Hepatocyte (in vitro differentiated cells): ENCODE measurements around the gene RASGRF2.

Experiments
- EZH2phosphoT487 ChIP-seq: fragments of 200-600 bp; sonication (generic); IDR thresholded peaks from one replicate; pipeline ENCODE4 v1.6.1; 2018; ENCODE audit warnings: antibody characterized with exemption, mild to moderate bottlenecking, low read depth, moderate library complexity; ENCODE audit not compliant: unreplicated experiment, severe bottlenecking
- TF ChIP-seq, protein P1 (sequence below): fragments of 200-600 bp; sonication (generic); IDR thresholded peaks from 2 replicates; pipeline ENCODE4 v1.5.1; 2016; ENCODE audit warnings: antibody characterized with exemption, mild to moderate bottlenecking; ENCODE audit not compliant: poor library complexity

DNA sequence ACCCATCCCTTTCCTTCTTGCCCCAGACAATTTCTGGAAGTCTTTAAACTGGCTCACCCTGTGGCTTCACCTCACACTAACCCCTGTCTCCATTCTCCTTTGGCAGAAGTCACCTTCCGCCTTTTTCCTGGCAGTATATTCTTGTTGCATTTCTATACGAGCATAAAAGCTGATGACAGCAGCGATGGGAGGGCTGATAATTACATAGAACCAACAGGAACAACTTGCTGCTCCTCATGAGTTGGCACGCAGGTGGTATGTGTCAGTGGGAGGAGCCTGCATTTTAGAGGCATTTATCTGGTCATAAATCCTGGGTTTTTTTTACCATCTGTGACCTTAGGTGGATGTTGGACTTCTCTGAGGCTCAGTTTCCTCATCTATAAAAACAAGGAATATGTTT lies 211.6 kb downstream of the RASGRF2 start:
- TF ChIP-seq, protein P1, sequence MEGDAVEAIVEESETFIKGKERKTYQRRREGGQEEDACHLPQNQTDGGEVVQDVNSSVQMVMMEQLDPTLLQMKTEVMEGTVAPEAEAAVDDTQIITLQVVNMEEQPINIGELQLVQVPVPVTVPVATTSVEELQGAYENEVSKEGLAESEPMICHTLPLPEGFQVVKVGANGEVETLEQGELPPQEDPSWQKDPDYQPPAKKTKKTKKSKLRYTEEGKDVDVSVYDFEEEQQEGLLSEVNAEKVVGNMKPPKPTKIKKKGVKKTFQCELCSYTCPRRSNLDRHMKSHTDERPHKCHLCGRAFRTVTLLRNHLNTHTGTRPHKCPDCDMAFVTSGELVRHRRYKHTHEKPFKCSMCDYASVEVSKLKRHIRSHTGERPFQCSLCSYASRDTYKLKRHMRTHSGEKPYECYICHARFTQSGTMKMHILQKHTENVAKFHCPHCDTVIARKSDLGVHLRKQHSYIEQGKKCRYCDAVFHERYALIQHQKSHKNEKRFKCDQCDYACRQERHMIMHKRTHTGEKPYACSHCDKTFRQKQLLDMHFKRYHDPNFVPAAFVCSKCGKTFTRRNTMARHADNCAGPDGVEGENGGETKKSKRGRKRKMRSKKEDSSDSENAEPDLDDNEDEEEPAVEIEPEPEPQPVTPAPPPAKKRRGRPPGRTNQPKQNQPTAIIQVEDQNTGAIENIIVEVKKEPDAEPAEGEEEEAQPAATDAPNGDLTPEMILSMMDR = no peak
- TF ChIP-seq EZH2phosphoT487 = no peak
